Fibroblast of lung (primary cell): ENCODE data around the gene MMRN2.
"Not testable (repeated sequence)": the region's sequence is repeated elsewhere in the genome, so short reads cannot be mapped to it uniquely, and the experiment has no call there.

Source experiments
- CTCF ChIP-seq, 2 donors: IDR thresholded peaks in 1 of 2; conservative IDR thresholded peaks in 1 of 2; 1 replicate in 1 of 2; 2 replicates in 1 of 2; pipeline ENCODE4 v1.5.1; 2011 to 2012; ENCODE audit warnings: low read length in 2 of 2, control low read depth in 1 of 2, inconsistent platforms in 1 of 2, low read depth in 1 of 2, mild to moderate bottlenecking in 1 of 2
- EZH2 ChIP-seq: IDR thresholded peaks from 2 replicates; pipeline ENCODE4 v1.5.1; 2012; ENCODE audit warnings: low read length, control low read depth, mild to moderate bottlenecking; ENCODE audit errors: missing control alignments

DNA sequence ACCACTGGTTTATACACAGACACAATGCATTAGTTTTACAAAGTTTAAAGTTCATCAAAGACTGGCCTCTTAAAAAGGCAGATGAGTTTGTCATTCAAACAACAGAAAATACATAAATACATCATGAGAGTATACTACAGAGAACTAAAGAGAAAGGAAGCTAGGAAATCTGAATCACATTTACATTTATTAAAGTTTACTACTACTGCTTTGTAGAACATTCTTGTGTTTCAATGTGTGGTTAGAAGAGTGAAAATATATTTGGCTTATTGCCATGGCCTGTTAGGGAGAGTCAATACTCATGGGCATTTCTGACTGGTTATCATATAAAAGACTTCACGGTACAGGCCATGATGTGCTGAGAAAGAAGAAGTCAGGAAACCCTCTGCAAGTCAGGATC is 49.7 kb upstream of the MMRN2 start:
- TF ChIP-seq CTCF (conservative IDR thresholded peaks at IDR 0.05 in 1 of 2, IDR thresholded peaks at IDR 0.05 in 1 of 2; ENCODE audit: low read depth in 1 of 2, low read length in 2 of 2); EZH2: not testable (repeated sequence)
